ENCODE data around the gene ULK2. TPM values are rescaled to one million over a fixed set of nuclear protein-coding genes. Genes with fewer than 3 reads are reported as not detected.
A peak's percentile ranks its signal among the peaks of the same experiment; 100 is the strongest.

ULK2 gene
- total and polyA plus RNA-seq, 4 experiments from 2014 or later, result 5.2 to 14.5 (median 11.6) TPM

GRCh38 chr17:19728084-19728495 is 139.6 kb downstream of the ULK2 start:
- Mint-ChIP-seq H3K4me3 (no peak overlapping the region), H3K27ac (no peak overlapping the region), H3K9me3 (no peaks in the 10 kb centered on the region), H3K4me1 (peaks cover 16 to 36% (median 23%) of the 10 kb centered on the region in 4 donors), H3K27me3 (no peaks in the 10 kb centered on the region), H3K36me3 (no peaks in the 10 kb centered on the region)
- ChIA-PET CTCF (ENCODE audit: partially characterized antibody) (interaction anchor here (0.6 to 3.7 kb wide), 4 partner anchors 15 to 34 kb away, joined by 4 to 10 read pairs (median 6); no protein-coding TSS in a partner anchor), POLR2A (ENCODE audit: partially characterized antibody) (interaction anchor here (2.4 kb wide), 1 partner anchor 79 kb away, joined by 11 read pairs; the partner anchor contains the start of gene ALDH3A2)
- peaks cover 21% of the 10 kb centered on the region for H3K4me1 ChIP-seq (ENCODE audit: insufficient read depth, low read length)
- H3K27me3 ChIP-seq (ENCODE audit: insufficient read depth, low read length), result no peaks in the 10 kb centered on the region
- no peak for DNase-seq
- intact Hi-C loops (cut with micrococcal nuclease), result no loop called here
- no peaks in the 10 kb centered on the region for H3K9me3 ChIP-seq (ENCODE audit: control insufficient read depth in 1 of 2, low read length in 2 of 2)
- no peak overlapping the region for H3K4me3 ChIP-seq (ENCODE audit: low read length in 2 of 2)
- H3K27ac ChIP-seq (ENCODE audit: low read depth, low read length), result no peak overlapping the region
- H3K36me3 ChIP-seq (ENCODE audit: insufficient read depth, low read length), result no peaks in the 10 kb centered on the region

GRCh38 chr17:19727501-19728078 is 140.1 kb downstream of the ULK2 start:
- DNase-seq, result no peak
- Histone ChIP-seq H3K4me1 (ENCODE audit: insufficient read depth, low read length) (peaks cover 21% of the 10 kb centered on the region), H3K27ac (ENCODE audit: low read depth, low read length) (no peak overlapping the region), H3K36me3 (ENCODE audit: insufficient read depth, low read length) (no peaks in the 10 kb centered on the region), H3K9me3 (ENCODE audit: control insufficient read depth in 1 of 2, low read length in 2 of 2) (no peaks in the 10 kb centered on the region), H3K27me3 (ENCODE audit: insufficient read depth, low read length) (no peaks in the 10 kb centered on the region), H3K4me3 (ENCODE audit: low read length in 2 of 2) (no peak overlapping the region)
- Mint-ChIP-seq H3K36me3 (no peaks in the 10 kb centered on the region), H3K27me3 (no peaks in the 10 kb centered on the region), H3K4me1 (peaks cover 16 to 36% (median 23%) of the 10 kb centered on the region in 4 donors), H3K27ac (peak overlapping the region in 2 of 7 donors; percentile 17 to 57), H3K9me3 (no peaks in the 10 kb centered on the region), H3K4me3 (no peak overlapping the region)
- ChIA-PET CTCF (ENCODE audit: partially characterized antibody) (interaction anchor here (0.6 to 1.6 kb wide), 5 partner anchors 16 to 214 kb away, joined by 3 to 10 read pairs (median 4); no protein-coding TSS in a partner anchor), POLR2A (ENCODE audit: partially characterized antibody) (interaction anchor here (2.4 kb wide), 1 partner anchor 79 kb away, joined by 11 read pairs; the partner anchor contains the start of gene ALDH3A2)
- intact Hi-C loops (cut with micrococcal nuclease), result no loop called here

GRCh38 chr17:19726631-19727376 is 140.9 kb downstream of the ULK2 start:
- H3K4me3 Mint-ChIP-seq, result no peak overlapping the region
- H3K27me3 Mint-ChIP-seq, result no peaks in the 10 kb centered on the region
- H3K27ac Mint-ChIP-seq, result peak overlapping the region in 6 of 7 donors; percentile 1 to 57 (median 32)
- H3K4me1 ChIP-seq (ENCODE audit: insufficient read depth, low read length), result peaks cover 21% of the 10 kb centered on the region
- no peak overlapping the region for H3K4me3 ChIP-seq (ENCODE audit: low read length in 2 of 2)
- no peaks in the 10 kb centered on the region for H3K36me3 ChIP-seq (ENCODE audit: insufficient read depth, low read length)
- ChIA-PET CTCF (ENCODE audit: partially characterized antibody) (interaction anchor here (1.0 to 1.5 kb wide), 3 partner anchors 17 to 213 kb away, joined by 3 to 4 read pairs (median 4); no protein-coding TSS in a partner anchor), POLR2A (ENCODE audit: partially characterized antibody) (interaction anchor here (2.4 kb wide), 1 partner anchor 78 kb away, joined by 11 read pairs; the partner anchor contains the start of gene ALDH3A2)
- H3K9me3 ChIP-seq (ENCODE audit: control insufficient read depth in 1 of 2, low read length in 2 of 2), result no peaks in the 10 kb centered on the region
- no peak overlapping the region for H3K27ac ChIP-seq (ENCODE audit: low read depth, low read length)
- H3K4me1 Mint-ChIP-seq, result peaks cover 16 to 41% (median 23%) of the 10 kb centered on the region in 4 donors
- peaks cover 0 to 3% (median 0%) of the 10 kb centered on the region in 8 donors for H3K9me3 Mint-ChIP-seq
- H3K36me3 Mint-ChIP-seq, result no peaks in the 10 kb centered on the region
- no peak for DNase-seq
- no peaks in the 10 kb centered on the region for H3K27me3 ChIP-seq (ENCODE audit: insufficient read depth, low read length)
- intact Hi-C loops (cut with micrococcal nuclease), result no loop called here

- ChIA-PET POLR2A (ENCODE audit: partially characterized antibody) (interaction anchor here (1.4 kb wide), 1 partner anchor 77 kb away, joined by 4 read pairs; the partner anchor contains the start of gene ALDH3A2), CTCF (ENCODE audit: partially characterized antibody) (no interaction called here)
- DNase-seq, result no peak
- peaks cover 16 to 41% (median 23%) of the 10 kb centered on the region in 4 donors for H3K4me1 Mint-ChIP-seq
- intact Hi-C loops (cut with micrococcal nuclease), result no loop called here
- Histone ChIP-seq H3K36me3 (ENCODE audit: insufficient read depth, low read length) (no peaks in the 10 kb centered on the region), H3K4me1 (ENCODE audit: insufficient read depth, low read length) (peaks cover 21% of the 10 kb centered on the region), H3K27me3 (ENCODE audit: insufficient read depth, low read length) (no peaks in the 10 kb centered on the region), H3K4me3 (ENCODE audit: low read length in 2 of 2) (no peak overlapping the region), H3K9me3 (ENCODE audit: control insufficient read depth in 1 of 2, low read length in 2 of 2) (no peaks in the 10 kb centered on the region), H3K27ac (ENCODE audit: low read depth, low read length) (no peak overlapping the region)
- H3K9me3 Mint-ChIP-seq, result peaks cover 0 to 3% (median 0%) of the 10 kb centered on the region in 8 donors
- H3K27me3 Mint-ChIP-seq, result no peaks in the 10 kb centered on the region
- no peaks in the 10 kb centered on the region for H3K36me3 Mint-ChIP-seq
- H3K27ac Mint-ChIP-seq, result peak overlapping the region; percentile 20 to 91 (median 79)
- H3K4me3 Mint-ChIP-seq, result peak overlapping the region; percentile 0 to 86 (median 78)
Observed at GRCh38 chr17:19725486-19725885, 142.2 kb downstream of the ULK2 start.

GRCh38 chr17:19724501-19725420 is 143.0 kb downstream of the ULK2 start:
- peak in 4 of 5 donors; percentile 29 to 40 (median 38) for DNase-seq
- peak overlapping the region in 1 of 2 donors; percentile 9 for H3K4me3 ChIP-seq (ENCODE audit: low read length in 2 of 2)
- peak overlapping the region; percentile 42 to 91 (median 79) for H3K27ac Mint-ChIP-seq

GRCh38 chr17:19723964-19724363 is 143.8 kb downstream of the ULK2 start:
- no peaks in the 10 kb centered on the region for H3K36me3 Mint-ChIP-seq
- H3K4me3 ChIP-seq (ENCODE audit: low read length in 2 of 2), result peak overlapping the region in 1 of 2 donors; percentile 9

More at GRCh38 chr17:19724501-19725420, 143.0 kb downstream of the ULK2 start:
- Histone ChIP-seq H3K4me1 (ENCODE audit: insufficient read depth, low read length) (peaks cover 21% of the 10 kb centered on the region), H3K27me3 (ENCODE audit: insufficient read depth, low read length) (no peaks in the 10 kb centered on the region), H3K27ac (ENCODE audit: low read depth, low read length) (no peak overlapping the region), H3K36me3 (ENCODE audit: insufficient read depth, low read length) (no peaks in the 10 kb centered on the region), H3K9me3 (ENCODE audit: control insufficient read depth in 1 of 2, low read length in 2 of 2) (no peaks in the 10 kb centered on the region)
- peak overlapping the region; percentile 75 to 86 (median 80) for H3K4me3 Mint-ChIP-seq
- intact Hi-C loops (cut with micrococcal nuclease), result no loop called here
- H3K36me3 Mint-ChIP-seq, result no peaks in the 10 kb centered on the region
- H3K27me3 Mint-ChIP-seq, result no peaks in the 10 kb centered on the region
- ChIA-PET CTCF (ENCODE audit: partially characterized antibody) (interaction anchor here (1.6 kb wide), 1 partner anchor 38 kb away, joined by 7 read pairs; no protein-coding TSS in a partner anchor), POLR2A (ENCODE audit: partially characterized antibody) (interaction anchor here (1.4 kb wide), 1 partner anchor 76 kb away, joined by 4 read pairs; the partner anchor contains the start of gene ALDH3A2)
- peaks cover 0 to 3% (median 0%) of the 10 kb centered on the region in 8 donors for H3K9me3 Mint-ChIP-seq
- peaks cover 16 to 41% (median 23%) of the 10 kb centered on the region in 4 donors for H3K4me1 Mint-ChIP-seq

More at GRCh38 chr17:19723964-19724363, 143.8 kb downstream of the ULK2 start:
- peaks cover 0 to 3% (median 0%) of the 10 kb centered on the region in 8 donors for H3K9me3 Mint-ChIP-seq
- Histone ChIP-seq H3K27ac (ENCODE audit: low read depth, low read length) (no peak overlapping the region), H3K27me3 (ENCODE audit: insufficient read depth, low read length) (no peaks in the 10 kb centered on the region), H3K9me3 (ENCODE audit: control insufficient read depth in 1 of 2, low read length in 2 of 2) (no peaks in the 10 kb centered on the region), H3K36me3 (ENCODE audit: insufficient read depth, low read length) (no peaks in the 10 kb centered on the region), H3K4me1 (ENCODE audit: insufficient read depth, low read length) (peaks cover 21% of the 10 kb centered on the region)
- peak overlapping the region in 7 of 8 donors; percentile 59 to 81 (median 68) for H3K4me3 Mint-ChIP-seq
- H3K27me3 Mint-ChIP-seq, result no peaks in the 10 kb centered on the region
- POLR2A ChIA-PET (ENCODE audit: partially characterized antibody), result no interaction called here
- DNase-seq, result no peak
- peaks cover 16 to 41% (median 23%) of the 10 kb centered on the region in 4 donors for H3K4me1 Mint-ChIP-seq
- intact Hi-C loops (cut with micrococcal nuclease), result no loop called here
- CTCF ChIA-PET (ENCODE audit: partially characterized antibody), result interaction anchor here (0.9 to 2.2 kb wide), 4 partner anchors 11 to 209 kb away, joined by 3 to 7 read pairs (median 5); no protein-coding TSS in a partner anchor
- peak overlapping the region in 6 of 7 donors; percentile 42 to 82 (median 67) for H3K27ac Mint-ChIP-seq
